IMR-90 (cell line): ENCODE measurements around the gene KNTC1. TPM values are rescaled to one million over a fixed set of nuclear protein-coding genes. Genes with fewer than 3 reads are reported as not detected.

Source experiments
- ATAC-seq: fragments of 200-7000 bp; cut with Tn5 transposase; 2 replicates; pipeline ENCODE4 v1.9.1; 2020; ENCODE audit warnings: low read depth, mild to moderate bottlenecking, moderate library complexity
- BruUV-seq: library from RNA; stranded (reverse); fragments of 400-500 nt; replicated peaks from 2 replicates; lab custom pipeline; 2021; lab: Mats Ljungman, UMichigan
- CTCF ChIA-PET: fragments of 300-600 bp; formaldehyde crosslinking; extraction: SDS; loops from one replicate; lab custom pipeline; 2021; ENCODE audit warnings: antibody characterized with exemption; lab: Yijun Ruan, JAX
- POLR2A ChIA-PET: fragments of 300-600 bp; sonication (Branson Sonifier 250); formaldehyde crosslinking; loops from one replicate; lab custom pipeline; 2022; ENCODE audit warnings: antibody characterized with exemption; ENCODE audit not compliant: unreplicated experiment; lab: Charles Lee
- DNase-seq: peaks from one replicate; pipeline ENCODE4 v3.0.0; 2013
- H2AFZ ChIP-seq: replicated peaks from 2 replicates; pipeline ENCODE3; 2013; ENCODE audit warnings: low read length, mild to moderate bottlenecking; ENCODE audit not compliant: poor library complexity
- H2AK5ac ChIP-seq: 2 replicates; pipeline ENCODE4 v1.6.1; 2013; ENCODE audit warnings: low read depth, low read length, inconsistent platforms
- H2AK9ac ChIP-seq: replicated peaks from 2 replicates; pipeline ENCODE3; 2013; ENCODE audit warnings: mild to moderate bottlenecking, low read depth, low read length, moderate library complexity; ENCODE audit not compliant: poor library complexity
- H2BK120ac ChIP-seq: 2 replicates; pipeline ENCODE4 v1.6.1; 2013; ENCODE audit warnings: low read depth, low read length, inconsistent platforms
- H2BK15ac ChIP-seq: 3 replicates; pipeline ENCODE4 v1.6.1; 2013; ENCODE audit warnings: low read depth, low read length, inconsistent platforms
- H2BK20ac ChIP-seq: 2 replicates; pipeline ENCODE4 v1.6.1; 2013; ENCODE audit warnings: low read depth, mild to moderate bottlenecking, inconsistent platforms, low read length, moderate library complexity
- H2BK5ac ChIP-seq: 2 replicates; pipeline ENCODE4 v1.6.1; 2013; ENCODE audit warnings: mild to moderate bottlenecking, low read depth, low read length, inconsistent platforms; ENCODE audit not compliant: poor library complexity, severe bottlenecking
- H3K14ac ChIP-seq: replicated peaks from 2 replicates; pipeline ENCODE4 v1.6.1; 2013; ENCODE audit warnings: low read depth, low read length, inconsistent platforms
- H3K18ac ChIP-seq: 2 replicates; pipeline ENCODE4 v1.6.1; 2013; ENCODE audit warnings: low read depth, low read length, control low read depth
- H3K23ac ChIP-seq: 2 replicates; pipeline ENCODE4 v1.6.1; 2013; ENCODE audit warnings: low read depth, low read length, inconsistent platforms
- H3K27ac ChIP-seq: 2 replicates; pipeline ENCODE4 v1.5.1; 2013; ENCODE audit warnings: mild to moderate bottlenecking, control low read depth, low read length; ENCODE audit not compliant: insufficient read depth
- H3K27me3 ChIP-seq: 2 replicates; pipeline ENCODE4 v1.6.1; 2013; ENCODE audit warnings: low read length; ENCODE audit not compliant: control insufficient read depth, insufficient read depth
- H3K36me3 ChIP-seq: 2 replicates; pipeline ENCODE4 v1.6.1; 2013; ENCODE audit warnings: low read length, mixed read lengths; ENCODE audit not compliant: control insufficient read depth, insufficient read depth
- H3K4ac ChIP-seq: 2 replicates; pipeline ENCODE4 v1.6.1; 2013; ENCODE audit warnings: low read depth, low read length, inconsistent platforms
- H3K4me1 ChIP-seq: 2 replicates; pipeline ENCODE4 v1.6.1; 2013; ENCODE audit warnings: low read length, mixed read lengths; ENCODE audit not compliant: control insufficient read depth, insufficient read depth
- H3K4me2 ChIP-seq: 2 replicates; pipeline ENCODE4 v1.6.1; 2013; ENCODE audit warnings: low read depth, mild to moderate bottlenecking, control low read depth, low read length, moderate library complexity
- H3K4me3 ChIP-seq: 2 replicates; pipeline ENCODE4 v1.5.1; 2013; ENCODE audit warnings: low read depth, mild to moderate bottlenecking, control low read depth, low read length, moderate library complexity; ENCODE audit not compliant: insufficient read depth
- H3K56ac ChIP-seq: 2 replicates; pipeline ENCODE4 v1.6.1; 2013; ENCODE audit warnings: low read length, inconsistent platforms; ENCODE audit not compliant: insufficient read depth; ENCODE audit errors: extremely low read depth
- H3K79me1 ChIP-seq, 2 experiments: 2 replicates each; pipeline ENCODE4 v1.6.1; 2013; ENCODE audit warnings: low read length in 2 of 2, inconsistent platforms in 1 of 2, low read depth in 1 of 2
- H3K9ac ChIP-seq: 2 replicates; pipeline ENCODE4 v1.6.1; 2013; ENCODE audit warnings: low read depth, low read length, control low read depth
- H3K9me1 ChIP-seq: 2 replicates; pipeline ENCODE4 v1.6.1; 2013; ENCODE audit warnings: low read length, inconsistent platforms; ENCODE audit not compliant: insufficient read depth
- H3K9me3 ChIP-seq: 2 replicates; pipeline ENCODE4 v1.6.1; 2013; ENCODE audit warnings: low read length; ENCODE audit not compliant: control insufficient read depth, insufficient read depth
- H4K20me1 ChIP-seq: 2 replicates; pipeline ENCODE4 v1.6.1; 2013; ENCODE audit warnings: low read length, inconsistent platforms; ENCODE audit not compliant: insufficient read depth
- H4K5ac ChIP-seq: 2 replicates; pipeline ENCODE4 v1.6.1; 2013; ENCODE audit warnings: mild to moderate bottlenecking, low read depth, low read length, control low read depth
- H4K8ac ChIP-seq, 2 experiments: 2 replicates each; pipeline ENCODE4 v1.6.1; 2013; ENCODE audit warnings: low read depth in 2 of 2, low read length in 2 of 2, control low read depth in 1 of 2, inconsistent platforms in 1 of 2
- H4K91ac ChIP-seq: 2 replicates; pipeline ENCODE4 v1.6.1; 2013; ENCODE audit warnings: low read depth, low read length, inconsistent platforms; ENCODE audit not compliant: insufficient read depth
- BHLHE40 ChIP-seq: fragments of 150-350 bp; IDR thresholded peaks from 2 replicates; pipeline ENCODE4 v1.6.1; 2016; ENCODE audit warnings: mild to moderate bottlenecking, low read depth, low read length
- CEBPB ChIP-seq: IDR thresholded peaks from 2 replicates; pipeline ENCODE4 v1.6.1; 2012; ENCODE audit warnings: low read depth, low read length, improper control_type of control experiment
- CHD1 ChIP-seq: IDR thresholded peaks from 2 replicates; pipeline ENCODE4 v1.6.1; 2012; ENCODE audit warnings: low read depth, low read length, improper control_type of control experiment
- CTCF ChIP-seq: conservative IDR thresholded peaks from 2 replicates; pipeline ENCODE4 v1.5.1; 2012; ENCODE audit warnings: mild to moderate bottlenecking, low read depth, low read length, improper control_type of control experiment
- MAFK ChIP-seq: IDR thresholded peaks from 2 replicates; pipeline ENCODE4 v1.6.1; 2012; ENCODE audit warnings: low read depth, low read length, improper control_type of control experiment
- MAZ ChIP-seq: IDR thresholded peaks from 2 replicates; pipeline ENCODE4 v1.6.1; 2012; ENCODE audit warnings: low read depth, mild to moderate bottlenecking, low read length, improper control_type of control experiment, moderate library complexity, borderline replicate concordance
- MXI1 ChIP-seq: IDR thresholded peaks from 2 replicates; pipeline ENCODE4 v1.6.1; 2012; ENCODE audit warnings: low read depth, mild to moderate bottlenecking, low read length, moderate library complexity, borderline replicate concordance
- NFE2L2 ChIP-seq: fragments of 150-350 bp; IDR thresholded peaks from 2 replicates; pipeline ENCODE4 v1.6.1; 2016; ENCODE audit warnings: low read depth, mild to moderate bottlenecking, low read length
- POLR2A ChIP-seq: IDR thresholded peaks from 2 replicates; pipeline ENCODE4 v1.6.1; 2012; ENCODE audit warnings: mild to moderate bottlenecking, low read depth, low read length
- RCOR1 ChIP-seq: IDR thresholded peaks from 2 replicates; pipeline ENCODE4 v1.6.1; 2012; ENCODE audit warnings: mild to moderate bottlenecking, low read length, improper control_type of control experiment; ENCODE audit not compliant: insufficient replicate concordance
- RFX5 ChIP-seq: IDR thresholded peaks from 2 replicates; pipeline ENCODE4 v1.8.0; 2012; ENCODE audit warnings: low read depth, mild to moderate bottlenecking, low read length, moderate library complexity
- SMC3 ChIP-seq: fragments of 150-350 bp; IDR thresholded peaks from 2 replicates; pipeline ENCODE4 v1.6.1; 2016; ENCODE audit warnings: low read depth, mild to moderate bottlenecking, antibody characterized with exemption, low read length, moderate library complexity
- USF2 ChIP-seq: fragments of 150-350 bp; IDR thresholded peaks from 2 replicates; pipeline ENCODE4 v1.6.1; 2017; ENCODE audit warnings: mild to moderate bottlenecking, antibody characterized with exemption, low read length, low read depth
- WGBS, 2 experiments: methylation state at CpG; one replicate each; pipeline versions ENCODE4 v1.1.5 to v1.1.7; 2013; ENCODE audit warnings: missing lambda C conversion rate in 2 of 2; ENCODE audit not compliant: insufficient read length in 1 of 2; ENCODE audit errors: extremely low coverage in 2 of 2; 5-methylcytosine and 5-hydroxymethylcytosine counted together
- dilution Hi-C: fragments of 300-500 bp; cut with HindIII; formaldehyde crosslinking; loops from one replicate; pipeline ENCODE4 v1.14.3; 2018; ENCODE audit warnings: low sequenced_read_pairs; ENCODE audit not compliant: unreplicated experiment
- in situ Hi-C: fragments of 300-500 bp; cut with MboI; formaldehyde crosslinking; loops from 3 replicates; pipeline ENCODE4 v1.14.3; 2019; ENCODE audit warnings: low sequenced_read_pairs, inconsistent platforms, mixed read lengths
- intact Hi-C: fragments of 100-400 bp; cut with micrococcal nuclease; formaldehyde crosslinking; loops from 2 replicates; pipeline ENCODE4 v1.10.0; 2022
- polyA plus RNA-seq, 3 experiments: library from polyadenylated mRNA; depleted of rRNA; stranded (reverse); fragments of >200 nt; gene quantifications; 2 replicates each; pipeline ENCODE4 v1.2.3, GENCODE V29; 2012; ENCODE audit warnings: low replicate concordance in 1 of 3
- total RNA-seq: library from RNA; depleted of rRNA; stranded (reverse); fragments of >200 nt; gene quantifications from 2 replicates; pipeline ENCODE4 v1.2.3, GENCODE V29; 2012

Gene KNTC1
- total and polyA plus RNA-seq, 2 of the 4 experiments (the other 2 are of a cell fraction), result 16.6 to 23.7 TPM

GRCh38 chr12:122635471-122635870, 108.4 kb downstream of the KNTC1 start:
- H3K27ac ChIP-seq, result no peak overlapping the region
- H3K4ac ChIP-seq, result no peak overlapping the region
- no TSS peak for BruUV-seq
- no peak overlapping the region for H3K56ac ChIP-seq
- H2BK20ac ChIP-seq, result no peak overlapping the region
- H4K5ac ChIP-seq, result no peak overlapping the region
- H3K36me3 ChIP-seq, result no peaks in the 10 kb centered on the region; the same call in 1 of the 2 replicates
- H4K20me1 ChIP-seq, result no peaks in the 10 kb centered on the region
- H2BK5ac ChIP-seq, result no peak overlapping the region
- no peak overlapping the region for H2BK120ac ChIP-seq
- no peak overlapping the region for H2AK5ac ChIP-seq
- DNase-seq, result no peak
- no peak overlapping the region for H2AK9ac ChIP-seq
- in situ Hi-C loops, result loop anchor here (5.0 to 25.0 kb wide), 2 partner anchors 117 to 327 kb away; partner anchors contain the start of genes ABCB9 and DENR
- H3K14ac ChIP-seq, result no peak overlapping the region
- no peak overlapping the region for H3K18ac ChIP-seq
- no peak overlapping the region for H3K4me3 ChIP-seq
- H2BK15ac ChIP-seq, result no peak overlapping the region
- H4K91ac ChIP-seq, result no peak overlapping the region
- ChIA-PET POLR2A (no interaction called here), CTCF (interaction anchor here (0.6 to 0.7 kb wide), 2 partner anchors 25 to 88 kb away, joined by 3 to 4 read pairs; no protein-coding TSS in a partner anchor)
- H3K9me3 ChIP-seq, result no peaks in the 10 kb centered on the region
- 96% methylated on average over 4 of the region's 5 CpGs; no CpG with 5 or more reads in 1 of the 2 experiments for WGBS, 2 experiments
- no peak overlapping the region for H3K9ac ChIP-seq
- no peaks in the 10 kb centered on the region for H3K27me3 ChIP-seq
- H3K4me2 ChIP-seq, result no peak overlapping the region
- intact Hi-C loops, result no loop called here
- no peak for TF ChIP-seq RCOR1
- TF ChIP-seq NFE2L2, result no peak
- no peak for TF ChIP-seq USF2
- TF ChIP-seq CEBPB, result no peak
- TF ChIP-seq MAFK, result no peak
- no peak for TF ChIP-seq CHD1
- TF ChIP-seq CTCF, result no peak
- TF ChIP-seq BHLHE40, result no peak
- no peak for TF ChIP-seq SMC3
- TF ChIP-seq MXI1, result no peak
- TF ChIP-seq MAZ, result no peak
- TF ChIP-seq POLR2A, result no peak
- TF ChIP-seq RFX5, result no peak
- no peak for ATAC-seq
- no peak overlapping the region for H3K23ac ChIP-seq
- no peak overlapping the region for H4K8ac ChIP-seq
- dilution Hi-C loops, result no loop called here
- no peaks in the 10 kb centered on the region for H3K4me1 ChIP-seq
- 0 out of 4 replicates have a peak, but pooled peaks cover 0 to 3% of the 10 kb centered on the region in 2 experiments for H3K79me1 ChIP-seq
- no peak overlapping the region for H2AFZ ChIP-seq
- 0 out of 2 replicates have a peak, but pooled peaks cover 1% of the 10 kb centered on the region for H3K9me1 ChIP-seq
